Measurements from ENCODE around the gene KLHDC10. TPM values are rescaled to one million over a fixed set of nuclear protein-coding genes. Genes with fewer than 3 reads are reported as not detected.

The KLHDC10 gene
- total and polyA plus RNA-seq, 2 donors (not counting 3 experiments of a cell fraction or from before 2014, with no cell fraction given): 14.9 to 31.3 TPM

GRCh38 chr7:130108809-130109208 lies 38.5 kb downstream of the KLHDC10 start:
- no peak for DNase-seq (ENCODE audit: low read depth, low spot score)
- ChIA-PET POLR2A (no interaction called here), CTCF (interaction anchor here (1.4 kb wide), 1 partner anchor 614 kb away, joined by 3 read pairs; no protein-coding TSS in a partner anchor)
- no peak for TF ChIP-seq POLR2A (IDR thresholded peaks at IDR 0.05; ENCODE audit: low read depth, low read length)
- TF ChIP-seq MAX (IDR thresholded peaks at IDR 0.05; ENCODE audit: insufficient read depth, insufficient read length): no peak
- TF ChIP-seq FOS (IDR thresholded peaks at IDR 0.05; ENCODE audit: borderline replicate concordance, insufficient read depth, low read length): no peak
- no peak for TF ChIP-seq CTCF (IDR thresholded peaks at IDR 0.05; ENCODE audit: extremely low read depth in 1 of 2, insufficient read depth in 1 of 2, low read depth in 1 of 2, low read length in 2 of 2)
- TF ChIP-seq GATA2 (IDR thresholded peaks at IDR 0.05; ENCODE audit: insufficient read depth, insufficient read length, low read depth, low read length): no peak
- no peak for TF ChIP-seq MYC (IDR thresholded peaks at IDR 0.05; ENCODE audit: low read depth, low read length)
- TF ChIP-seq JUN (IDR thresholded peaks at IDR 0.05; ENCODE audit: borderline replicate concordance, insufficient read depth, insufficient read length, low read depth): no peak
- TF ChIP-seq POLR2AphosphoS5 (IDR thresholded peaks at IDR 0.05; ENCODE audit: insufficient read depth, low read depth, low read length): no peak
- TF ChIP-seq EZH2 (IDR thresholded peaks at IDR 0.05; ENCODE audit: borderline replicate concordance, low read depth, low read length, severe bottlenecking): no peak
- H3K9me1 ChIP-seq (replicated peaks; ENCODE audit: control insufficient read depth, extremely low read depth, insufficient read depth, low read length): no peaks in the 10 kb centered on the region
- H3K9ac ChIP-seq (replicated peaks; ENCODE audit: extremely low read depth, insufficient read depth, low read length): no peak overlapping the region
- intact Hi-C loops (cut with micrococcal nuclease): no loop called here
- H3K4me1 ChIP-seq (ENCODE audit: control insufficient read depth, extremely low read depth, insufficient read depth, low read length): no peaks in the 10 kb centered on the region
- no peaks in the 10 kb centered on the region for H4K20me1 ChIP-seq (replicated peaks; ENCODE audit: control insufficient read depth, extremely low read depth, insufficient read depth, low read length)
- no peaks in the 10 kb centered on the region for H3K36me3 ChIP-seq (ENCODE audit: control insufficient read depth in 2 of 2, extremely low read depth in 1 of 2, insufficient read depth in 2 of 2, low read length in 2 of 2)
- BruUV-seq (replicated peaks): no TSS peak
- no peak for FAIRE-seq
- H3K4me3 ChIP-seq (replicated peaks in 1 of 3; ENCODE audit: insufficient read depth in 1 of 3, low read depth in 1 of 3, low read length in 3 of 3): no peak overlapping the region
- H3K79me2 ChIP-seq (ENCODE audit: control insufficient read depth, insufficient read depth, low read length): no peaks in the 10 kb centered on the region
- H3K27ac ChIP-seq (ENCODE audit: insufficient read depth, low read depth, low read length): no peak overlapping the region
- no peak overlapping the region for H2AFZ ChIP-seq (ENCODE audit: low read depth, low read length)
- H3K27me3 ChIP-seq (ENCODE audit: control insufficient read depth in 2 of 2, insufficient read depth in 2 of 2, low read length in 2 of 2): no peaks in the 10 kb centered on the region
- H3K4me2 ChIP-seq (ENCODE audit: insufficient read depth, low read length): no peak overlapping the region
- no peaks in the 10 kb centered on the region for H3K9me3 ChIP-seq (replicated peaks; ENCODE audit: control insufficient read depth, insufficient read depth, low read length)
- dilution Hi-C loops (cut with MboI; ENCODE audit: extremely low pct_ligation_motif_present, low sequenced_read_pairs): no loop called here

Data from endothelial cell of umbilical vein (primary cell).